Stimulated activated CD4-positive, alpha-beta T cell treated with anti-CD3 and anti-CD28 coated beads, Interleukin-4, amount 100 ng/mL, for 24 hours (primary cell): Measurements from ENCODE around the gene PKP4.

Experiments used
- DNase-seq: peaks from one replicate; pipeline ENCODE4 v3.0.0-alpha.2; 2020

The PKP4 gene

GRCh38 chr2:158498749-158499136, 42.0 kb downstream of the PKP4 start:
- DNase-seq: no peak

GRCh38 chr2:158499383-158499782, 42.6 kb downstream of the PKP4 start:
- DNase-seq: no peak

- DNase-seq: no peak
Measured at GRCh38 chr2:158500333-158500732, 43.6 kb downstream of the PKP4 start.

GRCh38 chr2:158501301-158501700, 44.5 kb downstream of the PKP4 start:
- no peak for DNase-seq

GRCh38 chr2:158502974-158503373, 46.2 kb downstream of the PKP4 start:
- DNase-seq: no peak

GRCh38 chr2:158504088-158504487, 47.3 kb downstream of the PKP4 start:
- DNase-seq: no peak

GRCh38 chr2:158505448-158505934, 48.7 kb downstream of the PKP4 start:
- no peak for DNase-seq

- DNase-seq: peak; percentile 6
Measured at GRCh38 chr2:158507141-158507540, 50.4 kb downstream of the PKP4 start.

- DNase-seq: no peak
Measured at GRCh38 chr2:158507679-158508078, 50.9 kb downstream of the PKP4 start.

GRCh38 chr2:158509928-158510797, 53.4 kb downstream of the PKP4 start:
- DNase-seq: no peak

GRCh38 chr2:158510887-158511286, 54.1 kb downstream of the PKP4 start:
- DNase-seq: no peak

GRCh38 chr2:158511706-158512105, 55.0 kb downstream of the PKP4 start:
- no peak for DNase-seq

- no peak for DNase-seq
Measured at GRCh38 chr2:158512323-158512722, 55.6 kb downstream of the PKP4 start.

GRCh38 chr2:158513841-158514240, 57.1 kb downstream of the PKP4 start:
- no peak for DNase-seq

GRCh38 chr2:158518084-158518483, 61.3 kb downstream of the PKP4 start:
- DNase-seq: no peak

GRCh38 chr2:158519481-158519880, 62.7 kb downstream of the PKP4 start:
- no peak for DNase-seq

- DNase-seq: no peak
Measured at GRCh38 chr2:158529379-158530259, 72.9 kb downstream of the PKP4 start.

- no peak for DNase-seq
Measured at GRCh38 chr2:158530829-158531228, 74.1 kb downstream of the PKP4 start.

- no peak for DNase-seq
Measured at GRCh38 chr2:158533009-158533408, 76.3 kb downstream of the PKP4 start.

GRCh38 chr2:158539176-158540005, 82.6 kb downstream of the PKP4 start:
- no peak for DNase-seq

GRCh38 chr2:158542577-158542976, 85.8 kb downstream of the PKP4 start:
- DNase-seq: no peak

GRCh38 chr2:158543957-158544356, 87.2 kb downstream of the PKP4 start:
- no peak for DNase-seq

GRCh38 chr2:158544998-158545397, 88.2 kb downstream of the PKP4 start:
- no peak for DNase-seq
